Activated CD8-positive, alpha-beta memory T cell treated with anti-CD3 and anti-CD28 coated beads for 4 hours (primary cell): ENCODE results near the gene CHRNA4.

ENCODE experiments used
- DNase-seq, 2 donors: peaks; one replicate each; pipeline ENCODE4 v3.0.0-alpha.2; 2020; ENCODE audit warnings: low read depth in 2 of 2

The CHRNA4 gene

DNA sequence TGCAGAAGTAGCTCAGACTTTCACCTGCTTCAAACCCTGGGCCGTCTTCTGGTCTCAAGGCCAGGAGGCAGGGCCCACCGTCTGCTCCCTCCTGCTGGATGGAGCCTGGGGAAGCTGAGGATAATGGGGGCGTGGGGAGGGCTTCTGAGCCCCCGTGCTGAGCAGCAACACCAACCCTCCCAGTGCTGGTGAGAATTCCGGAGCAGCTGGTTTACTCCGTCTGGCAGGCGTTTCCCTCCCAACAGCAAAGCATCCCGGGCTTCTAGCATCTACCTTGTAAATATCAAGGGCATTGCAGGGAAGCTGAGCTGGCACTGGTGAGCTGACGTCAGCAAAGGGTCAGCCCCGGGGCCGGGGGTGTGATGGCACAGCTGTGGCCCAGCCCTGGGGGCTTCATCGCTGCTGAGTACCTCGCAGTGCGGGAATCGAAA is 16.8 kb upstream of the CHRNA4 start:
- DNase-seq, result no peak

DNA sequence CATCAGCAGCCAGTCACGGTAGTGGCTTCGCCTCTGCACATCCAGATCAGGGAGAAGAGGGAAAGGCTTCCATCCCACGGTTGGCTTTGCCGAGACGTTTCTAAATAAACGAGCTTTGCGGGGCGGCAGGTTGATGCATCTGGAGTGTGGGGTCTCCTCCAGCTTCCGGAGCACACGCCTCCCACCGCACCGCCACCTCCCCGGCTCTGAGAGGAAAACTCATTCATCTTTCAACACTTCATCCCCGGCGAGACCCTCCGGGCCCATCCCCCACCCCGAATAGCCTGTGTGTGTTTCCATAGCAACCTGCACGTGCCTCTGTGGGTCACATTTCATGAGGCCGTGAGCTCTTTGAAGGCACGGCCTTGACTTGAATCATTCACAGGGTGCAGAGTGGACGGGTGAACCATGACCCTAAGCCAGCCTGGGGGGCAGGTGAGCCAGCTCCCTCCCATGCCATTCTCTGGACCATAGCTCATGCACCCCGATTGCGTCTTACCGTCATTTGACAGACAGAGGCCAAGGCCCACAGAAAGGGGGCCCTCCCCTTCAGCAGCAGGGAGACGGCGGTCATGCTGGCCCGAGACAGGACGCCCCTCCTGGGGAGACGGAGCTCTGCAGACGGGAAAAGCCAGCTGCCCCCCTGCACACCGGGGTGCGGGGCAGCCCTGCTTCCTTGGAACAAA is 16.2 kb upstream of the CHRNA4 start:
- DNase-seq, result no peak

DNA sequence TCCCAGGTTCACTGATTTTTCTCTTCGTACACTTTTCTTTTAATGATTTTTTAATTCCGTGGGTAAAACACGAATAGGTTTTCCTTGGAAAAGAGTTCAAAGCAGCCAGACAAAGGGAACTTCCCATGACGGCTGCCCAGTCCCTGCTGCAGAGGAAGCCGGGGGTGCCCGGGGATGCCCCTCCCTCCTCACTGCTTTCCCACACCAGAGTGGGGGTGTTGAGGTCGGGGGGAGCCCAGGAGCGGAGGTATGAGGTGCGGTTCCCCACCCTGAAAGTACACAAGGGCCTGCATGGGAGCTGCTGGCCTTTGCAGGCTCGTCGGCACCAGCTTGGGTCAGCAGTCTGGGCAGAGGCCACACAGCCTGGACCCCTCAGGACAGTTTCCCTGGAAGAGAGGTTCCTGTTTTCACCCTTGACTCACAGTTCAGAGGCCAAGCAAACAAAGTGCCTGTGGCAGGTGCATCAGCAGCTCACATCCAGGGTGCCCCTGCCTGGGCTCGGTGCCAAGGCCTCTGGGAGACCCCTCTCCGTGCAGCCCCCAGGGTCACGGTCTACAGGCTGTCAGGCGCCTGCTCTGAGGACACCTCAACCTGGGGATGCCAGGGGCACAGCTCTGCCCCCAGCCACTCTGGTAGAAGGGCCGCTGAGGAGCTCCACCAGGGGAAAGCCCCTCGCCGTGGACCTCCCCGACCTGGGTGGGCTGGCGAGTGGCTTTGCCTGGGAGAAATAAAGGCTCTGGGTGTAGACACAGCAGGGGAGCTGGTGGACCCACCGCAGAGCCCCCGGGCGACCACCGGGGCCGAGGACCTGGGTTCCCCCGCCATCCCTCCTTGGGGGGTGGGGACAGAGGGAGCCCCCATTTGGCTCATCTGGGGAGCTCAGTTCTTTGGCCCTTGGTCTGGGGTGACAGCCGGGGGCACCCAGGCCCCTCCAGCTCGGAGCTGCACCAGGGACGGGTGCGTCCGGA is 15.4 kb upstream of the CHRNA4 start:
- no peak for DNase-seq

DNA sequence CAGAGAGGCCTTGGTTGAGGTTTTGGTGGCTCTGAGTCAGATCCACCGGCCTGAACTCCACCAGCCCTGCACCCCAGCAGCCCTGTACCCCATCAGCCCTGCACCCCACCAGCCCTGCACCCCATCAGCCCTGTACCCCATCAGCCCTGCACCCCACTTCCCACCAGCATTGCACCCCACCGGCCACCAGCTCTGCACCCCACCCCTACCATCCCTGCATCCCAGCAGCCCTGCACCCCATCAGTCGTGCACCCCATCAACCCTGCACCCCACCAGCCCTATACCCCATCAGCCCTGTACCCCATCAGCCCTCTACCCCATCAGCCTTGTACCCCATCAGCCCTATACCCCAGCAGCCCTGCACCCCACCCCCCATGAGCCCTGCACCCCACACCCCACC is 14.3 kb upstream of the CHRNA4 start:
- no peak for DNase-seq

DNA sequence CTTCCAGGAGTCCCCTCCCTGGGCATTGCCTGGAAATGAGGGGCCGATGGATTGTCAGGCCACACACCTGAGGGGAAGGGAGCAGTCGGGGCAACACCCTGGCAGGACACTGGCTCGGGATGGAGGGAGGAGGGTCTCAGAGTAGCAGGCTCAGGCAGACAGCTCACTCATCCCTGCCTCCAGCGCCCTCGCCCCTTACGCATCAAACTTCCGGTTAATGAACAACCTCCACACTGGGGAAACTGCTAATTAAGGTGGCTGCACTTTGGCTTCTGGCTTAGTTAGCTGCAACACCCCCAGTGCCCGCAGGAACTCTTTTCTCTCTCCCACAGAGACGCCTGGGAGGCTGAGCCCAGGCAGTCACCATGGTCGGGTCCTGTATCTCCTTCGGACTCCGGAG is 13.4 kb upstream of the CHRNA4 start:
- no peak for DNase-seq

DNA sequence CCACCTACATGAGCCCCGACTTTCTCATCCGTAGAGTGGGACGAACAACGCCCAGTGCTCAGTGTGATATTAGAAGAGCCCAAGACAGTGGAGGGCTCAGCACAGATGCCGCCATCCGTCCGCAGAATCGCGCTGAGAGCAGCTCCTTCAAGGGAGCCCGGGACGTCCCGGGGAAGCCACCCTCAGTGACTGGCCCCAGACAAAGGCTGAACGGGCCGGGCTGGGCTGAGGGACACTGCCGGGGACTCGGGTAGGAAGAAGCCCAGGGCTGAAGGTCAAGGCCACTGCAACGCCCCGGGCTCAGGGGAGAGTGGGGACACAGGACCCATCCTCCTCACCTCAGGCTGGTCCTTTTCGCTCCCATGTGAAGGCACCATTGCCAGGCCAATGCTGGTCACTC is 12.8 kb upstream of the CHRNA4 start:
- no peak for DNase-seq

DNA sequence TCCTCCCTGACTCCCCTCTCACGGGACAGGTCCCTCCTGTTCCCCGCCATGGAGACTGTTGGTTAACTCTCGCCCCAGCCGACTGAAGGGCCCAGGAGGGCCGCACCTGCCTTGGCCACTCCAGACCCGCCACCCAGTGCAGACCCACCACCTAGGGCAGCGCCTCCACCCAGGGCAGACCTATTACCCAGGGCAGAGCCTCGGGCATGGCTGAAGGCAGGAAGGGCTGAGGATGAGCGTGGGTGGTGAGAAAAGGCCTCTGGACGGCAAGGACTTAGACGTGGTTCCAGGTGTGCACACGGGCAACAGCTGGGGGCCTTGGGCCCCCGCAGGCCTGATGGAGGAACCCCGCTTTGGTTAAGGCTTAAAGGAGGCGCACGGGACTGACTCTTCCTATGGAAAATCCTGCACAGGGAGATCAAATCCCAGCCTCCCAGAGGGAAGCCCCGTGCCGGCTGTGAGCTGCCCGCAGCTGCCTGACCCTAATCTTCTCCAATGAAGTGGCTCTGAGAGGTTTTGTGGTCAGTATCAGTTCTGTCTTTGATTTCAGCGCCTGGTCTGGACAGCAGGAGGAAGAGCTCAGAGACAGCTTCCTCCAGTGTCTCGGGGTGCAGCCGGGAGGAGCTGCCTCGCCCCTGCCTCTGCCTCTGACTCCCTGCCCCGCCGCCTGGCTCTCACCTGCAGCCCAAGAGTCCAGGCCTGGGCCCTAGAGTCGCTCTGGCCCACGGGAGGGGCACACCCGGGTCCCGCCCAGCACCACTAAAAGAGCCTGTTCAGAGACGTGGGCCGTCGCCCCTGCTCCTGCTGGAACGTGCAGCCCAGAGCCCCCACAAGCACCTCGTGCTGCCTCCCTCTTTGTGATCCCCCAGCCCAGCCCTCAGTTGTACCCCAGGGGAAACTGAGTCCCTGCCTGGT is 12.1 kb upstream of the CHRNA4 start:
- DNase-seq, result no peak

DNA sequence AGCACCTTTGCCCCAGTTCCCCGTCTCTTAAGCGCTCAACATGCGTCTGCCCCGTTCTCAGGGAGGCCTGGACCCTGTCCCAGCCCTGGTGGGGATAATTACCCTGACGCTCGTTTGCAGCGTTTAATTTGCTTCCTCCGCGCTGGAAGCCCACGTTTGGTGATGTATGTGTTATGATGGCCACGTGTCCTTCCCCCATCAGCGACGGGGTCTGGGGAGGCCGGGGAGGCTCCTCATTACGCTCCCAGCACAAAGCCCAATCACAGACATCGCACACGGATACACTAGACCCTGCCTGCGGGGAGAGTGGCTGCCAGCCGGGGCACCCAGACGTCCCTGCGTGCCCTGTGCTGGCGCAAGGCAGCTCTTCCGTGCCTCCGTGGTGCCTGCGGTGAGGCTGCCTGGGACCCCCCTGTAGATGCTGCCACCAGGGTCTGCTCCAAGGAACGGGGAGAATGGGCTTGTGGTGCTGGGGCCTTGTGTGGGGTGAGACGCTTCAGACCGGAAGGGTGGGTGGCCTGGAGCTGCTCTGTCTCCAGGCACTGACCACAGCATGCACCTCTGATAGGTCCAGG is 10.2 kb upstream of the CHRNA4 start:
- DNase-seq, result no peak

DNA sequence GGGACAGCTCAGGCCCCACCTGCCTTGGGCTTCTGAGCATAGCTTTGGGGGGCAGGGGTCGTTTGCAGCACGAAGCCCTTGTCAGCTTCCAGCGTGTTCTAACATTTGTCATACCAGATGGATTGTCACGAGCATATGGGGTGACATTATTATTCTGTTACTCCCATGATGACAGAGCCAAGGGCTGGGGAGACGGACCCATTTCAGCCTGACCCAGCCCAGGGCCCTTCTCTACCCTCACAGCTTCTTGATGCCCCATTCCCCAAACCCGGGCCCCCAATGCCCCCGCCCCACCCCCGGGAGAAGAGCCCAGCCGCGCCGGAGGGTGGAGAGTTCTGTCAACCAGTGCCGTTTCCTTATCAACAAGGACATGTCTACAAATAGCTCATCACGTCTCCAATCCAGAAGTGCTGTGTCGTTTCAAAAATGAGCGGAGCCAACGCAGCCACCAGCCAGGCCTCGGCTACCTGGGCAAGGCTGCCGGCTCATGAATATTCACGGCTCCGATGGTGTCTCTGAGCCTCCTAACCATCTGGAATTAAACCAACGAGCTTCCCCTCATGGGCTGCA is 9.6 kb upstream of the CHRNA4 start:
- DNase-seq, result no peak

DNA sequence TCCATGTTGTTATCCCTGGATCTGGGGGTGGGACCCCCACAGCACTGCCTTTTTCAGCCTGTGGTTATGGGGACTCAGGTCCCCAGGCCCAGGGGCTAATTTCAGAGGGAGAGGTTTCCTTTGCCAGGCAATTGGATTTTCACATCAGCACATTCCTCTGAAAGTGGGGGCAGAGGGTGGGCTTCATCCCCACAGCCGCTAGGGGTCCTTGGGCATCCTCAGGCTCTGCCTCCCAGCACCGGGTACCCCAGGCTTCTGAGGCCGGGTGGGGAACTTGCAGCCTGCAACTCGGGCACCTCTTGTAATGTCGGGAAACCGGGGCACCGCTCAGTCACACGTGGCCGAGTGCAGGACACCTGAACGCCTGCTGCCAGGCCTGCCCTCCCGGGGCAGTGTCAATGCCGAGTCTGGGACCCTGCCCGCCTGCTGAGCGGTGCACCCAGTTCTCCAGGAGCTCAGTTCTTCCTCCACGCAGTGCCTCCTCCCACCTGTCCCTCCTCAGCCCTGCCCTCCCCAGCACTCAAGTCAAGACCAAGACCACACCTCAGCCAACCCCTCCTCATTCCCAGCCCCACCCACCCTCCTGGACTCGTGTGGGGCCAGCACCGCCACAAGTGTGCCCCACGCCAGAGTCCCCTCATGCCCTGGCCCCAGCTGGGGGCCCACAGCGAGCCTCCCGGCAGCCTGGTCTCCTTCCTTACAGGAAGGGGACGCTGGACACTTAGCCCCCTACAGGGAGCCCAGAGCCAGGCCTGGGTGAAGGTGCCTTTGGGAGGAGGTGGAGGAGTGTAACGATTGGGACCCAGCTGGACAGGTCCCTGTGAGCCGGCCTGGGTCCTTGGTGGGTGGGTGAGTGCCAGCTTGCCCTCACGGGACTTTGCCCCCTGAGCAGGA is 8.8 kb upstream of the CHRNA4 start:
- DNase-seq, result no peak

DNA sequence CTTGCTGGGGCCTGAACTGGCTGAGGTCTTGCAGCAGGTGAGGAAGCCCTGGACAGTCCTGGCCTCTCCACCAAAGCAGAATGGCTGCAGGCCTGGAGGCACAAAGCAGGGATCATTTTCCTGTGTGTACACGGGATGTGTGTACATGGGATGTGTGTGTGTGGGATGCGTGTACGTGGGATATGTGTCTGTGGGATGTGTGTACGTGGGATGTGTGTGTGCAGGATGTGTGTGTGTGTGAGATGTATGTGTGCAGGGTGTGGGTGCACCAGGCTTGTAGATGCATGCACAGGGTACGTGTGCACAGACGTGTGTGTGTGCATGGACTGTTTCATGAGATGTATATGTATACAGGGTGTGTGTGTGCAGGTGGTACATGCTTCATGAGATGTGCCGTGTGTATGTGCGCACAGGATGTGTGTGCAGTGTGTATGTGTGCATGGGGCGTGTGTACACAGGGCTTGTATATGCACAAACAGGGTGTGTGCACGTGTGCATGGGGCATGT is 7.9 kb upstream of the CHRNA4 start:
- no peak for DNase-seq

DNA sequence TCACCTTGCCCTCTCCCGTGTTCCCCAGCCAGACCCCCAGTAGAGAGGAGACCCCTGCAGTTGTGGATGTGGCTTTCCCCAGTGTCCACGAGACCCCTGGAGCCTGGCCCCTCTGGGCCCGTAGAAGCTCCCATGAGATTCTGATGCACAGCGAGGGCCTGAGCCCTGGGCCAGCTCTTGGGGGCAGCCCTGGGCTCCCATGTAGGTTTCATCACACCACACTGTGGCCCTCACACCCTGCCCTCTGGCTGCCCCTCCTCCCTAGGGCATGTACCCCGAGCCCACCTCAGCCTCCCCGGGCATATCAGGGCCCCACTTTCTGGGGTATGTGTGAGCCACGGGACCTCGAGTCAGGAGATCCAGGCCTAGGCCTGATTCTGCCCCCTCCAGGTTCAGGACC is 7.0 kb upstream of the CHRNA4 start:
- no peak for DNase-seq

DNA sequence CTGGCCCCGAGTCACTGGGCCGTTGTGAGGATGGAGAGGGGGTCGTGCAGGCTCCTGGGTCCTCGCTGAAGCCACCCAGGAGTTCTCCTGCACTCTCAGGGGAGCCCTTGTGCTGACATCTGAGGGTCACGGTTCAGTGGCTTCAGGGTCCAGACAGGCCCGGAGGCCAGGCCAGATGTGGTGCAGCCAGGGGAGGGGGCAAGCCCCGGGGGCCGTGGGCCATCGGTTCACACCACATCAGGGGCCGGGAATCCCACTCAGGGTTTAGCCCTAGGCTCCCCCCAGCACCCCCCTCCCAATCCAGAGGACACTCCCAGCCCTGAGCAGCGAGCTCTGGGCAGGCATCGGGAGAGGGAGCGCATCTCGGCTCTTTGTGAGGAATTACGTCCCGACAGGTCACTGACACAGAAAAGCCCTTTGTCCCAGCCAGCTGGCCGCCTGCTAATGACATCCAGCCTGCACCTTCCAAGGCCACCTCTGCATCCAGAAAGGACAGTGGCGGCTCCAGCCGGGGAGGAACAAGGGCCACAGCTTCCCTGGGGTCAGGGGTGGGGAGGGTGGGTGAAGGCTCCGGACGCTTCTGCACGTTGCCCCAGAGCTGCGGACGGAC is 6.4 kb upstream of the CHRNA4 start:
- DNase-seq, result no peak

DNA sequence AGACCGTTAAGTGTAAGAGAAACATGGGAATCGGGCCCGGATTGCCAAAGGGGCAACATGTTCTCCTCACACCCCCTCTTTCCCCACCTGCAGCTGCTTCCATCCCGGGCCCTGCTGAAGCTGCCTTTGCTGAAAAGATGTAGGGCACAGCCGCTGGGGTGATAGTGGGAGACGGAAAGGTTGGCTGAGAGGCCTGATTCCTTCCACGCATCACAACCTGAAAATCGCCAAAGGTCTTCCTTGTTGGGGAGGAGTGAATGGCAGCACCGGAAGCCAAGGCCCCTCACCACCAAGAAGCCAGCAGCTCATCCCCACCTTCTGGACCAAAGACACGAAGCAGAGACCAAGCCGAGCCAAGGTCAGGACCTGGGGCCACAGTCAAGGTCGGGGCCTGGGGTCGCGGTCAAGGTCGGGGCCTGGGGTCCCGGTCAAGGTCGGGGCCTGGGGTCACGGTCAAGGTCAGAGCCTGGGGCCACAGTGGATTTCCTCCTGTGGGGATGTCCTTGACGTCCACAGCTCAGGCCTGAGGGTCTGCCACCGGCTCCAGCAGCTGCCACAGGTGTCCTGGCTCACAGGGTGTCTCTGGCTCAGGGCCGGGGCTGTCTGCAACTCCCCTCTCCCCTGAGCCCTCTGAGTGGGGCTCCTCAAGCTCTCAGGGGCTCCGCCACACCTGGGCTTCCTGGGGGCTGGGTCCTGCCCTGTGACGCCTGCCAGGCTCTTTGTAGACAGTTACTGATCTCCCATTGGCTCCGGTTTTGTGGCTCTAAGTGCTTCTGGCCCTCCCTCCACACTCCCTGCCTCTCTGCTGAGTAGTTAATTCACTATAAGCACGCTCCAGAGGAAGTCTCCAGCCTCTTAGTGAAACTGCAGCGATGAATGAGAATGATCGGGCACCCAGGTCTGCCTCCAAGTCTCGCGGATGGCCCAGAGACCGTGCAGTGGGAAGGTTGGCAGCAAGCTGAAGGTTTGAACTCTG is 5.5 kb upstream of the CHRNA4 start:
- no peak for DNase-seq

DNA sequence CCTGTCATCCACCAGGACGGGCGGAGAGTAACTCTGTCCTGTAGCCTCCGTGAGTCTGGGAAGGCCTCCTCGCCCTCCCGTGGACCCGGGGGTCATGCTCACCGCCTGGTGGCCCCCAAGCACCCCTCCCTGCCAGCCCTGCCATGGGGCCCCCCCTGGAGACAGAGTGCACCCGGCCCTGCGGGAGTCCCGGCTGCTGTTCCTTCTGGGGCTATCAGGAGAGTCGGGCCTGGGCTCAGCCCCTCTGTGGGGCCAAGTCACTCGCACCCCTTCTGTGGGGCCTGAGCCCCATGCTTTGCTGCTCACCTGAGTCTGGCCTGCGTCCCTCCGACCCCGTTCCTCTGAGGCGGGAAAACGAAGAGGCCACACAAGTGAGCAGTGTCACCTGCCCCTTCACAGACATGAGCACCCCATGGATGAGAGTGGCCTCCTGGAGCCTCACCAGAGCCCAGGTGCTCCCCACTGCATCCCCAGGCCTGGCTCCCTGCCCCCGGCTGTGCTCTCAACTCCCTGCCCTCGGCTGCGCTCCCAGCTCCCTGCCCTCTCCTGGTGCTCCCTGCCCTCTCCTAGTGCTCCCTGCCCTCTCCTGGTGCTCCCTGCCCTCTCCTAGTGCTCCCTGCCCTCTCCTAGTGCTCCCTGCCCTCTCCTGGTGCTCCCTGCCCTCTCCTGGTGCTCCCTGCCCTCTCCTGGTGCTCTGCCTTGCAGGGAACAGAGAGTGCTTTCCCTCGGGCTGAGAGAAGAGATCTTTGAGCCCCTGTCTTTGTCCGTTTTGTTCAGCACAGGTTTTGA is 4.6 kb upstream of the CHRNA4 start:
- no peak for DNase-seq

DNA sequence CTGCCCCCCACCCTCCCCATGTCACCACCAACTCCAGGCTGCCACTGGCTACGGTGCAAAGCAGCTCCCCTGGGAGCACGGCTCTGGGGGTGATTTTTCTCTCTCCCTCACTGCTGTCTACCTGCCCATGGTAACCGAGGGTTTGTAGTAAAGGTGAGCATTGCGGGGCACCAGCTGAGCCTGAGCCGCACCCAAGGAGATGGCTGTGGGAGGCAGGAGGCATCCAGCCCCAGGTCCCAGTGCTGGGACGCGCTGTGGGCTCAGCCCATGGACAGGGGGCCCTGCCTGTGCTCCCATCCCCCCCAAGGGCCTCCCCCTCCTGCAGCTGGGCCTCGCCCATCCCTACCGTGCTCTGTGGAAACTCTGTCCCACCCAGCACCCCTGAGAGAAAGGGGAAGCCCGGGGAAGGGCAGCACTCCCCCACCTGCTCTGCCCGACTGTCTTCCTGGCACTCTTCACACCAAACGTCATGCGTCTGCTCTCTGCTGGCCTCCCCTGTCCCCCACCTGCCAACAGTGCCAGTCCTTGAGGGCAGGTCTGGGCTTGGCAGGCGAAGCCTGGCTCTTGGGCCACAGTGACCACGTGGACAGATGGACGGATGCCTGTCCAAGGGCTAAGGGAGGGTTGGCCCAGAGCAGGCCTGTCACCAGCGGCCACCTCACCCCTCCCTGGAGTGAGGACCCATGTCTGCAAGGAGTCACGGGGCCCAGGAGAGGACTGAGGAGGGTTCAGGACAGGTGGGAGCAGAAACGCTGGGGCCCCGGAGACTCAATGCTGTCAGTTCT is 3.8 kb upstream of the CHRNA4 start:
- no peak for DNase-seq
